ENCODE measurements around the gene EID3. TPM values are rescaled to one million over a fixed set of nuclear protein-coding genes. Genes with fewer than 3 reads are reported as not detected.

EID3 gene
- total RNA-seq, 1 experiment from 2014 or later, result 3.0 TPM

DNA sequence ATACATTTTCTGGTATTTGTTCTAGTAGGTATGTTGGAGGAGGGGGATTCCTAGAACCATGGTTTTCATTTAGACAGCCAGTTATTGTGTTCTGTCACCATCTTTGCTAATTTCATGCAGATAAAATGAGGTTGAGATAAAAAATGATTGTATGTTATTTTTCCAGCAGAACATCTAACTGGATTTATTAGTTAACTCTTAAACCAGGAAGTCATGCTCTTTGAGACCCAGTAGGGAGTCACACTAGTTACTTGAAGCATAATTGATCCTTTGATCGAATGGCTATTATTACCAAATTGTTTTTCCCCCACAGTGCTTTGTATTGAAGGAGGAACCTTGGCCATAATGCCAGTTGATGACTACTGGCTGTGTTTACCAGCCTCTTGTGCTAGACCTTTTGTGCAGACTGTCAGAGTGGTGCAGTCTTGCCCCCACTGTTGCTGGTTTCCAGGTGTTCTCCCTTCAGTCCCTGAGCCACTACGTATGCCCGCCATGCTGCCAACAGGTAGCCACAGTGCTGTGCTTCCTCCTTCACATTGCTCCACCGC, 6.0 kb downstream of the EID3 start:
- H3K9ac ChIP-seq (ENCODE audit: low read length), result no peak overlapping the region
- H3K36me3 ChIP-seq (ENCODE audit: control insufficient read depth in 1 of 2, insufficient read depth in 2 of 2, low read length in 2 of 2), result peaks cover 34 to 69% of the 10 kb centered on the region in 2 experiments
- peaks cover 100% of the 10 kb centered on the region for H3K79me2 ChIP-seq (ENCODE audit: insufficient read depth, low read length)
- H3K4me3 ChIP-seq (replicated peaks in 1 of 2; ENCODE audit: low read depth in 1 of 2, low read length in 2 of 2), result no peak overlapping the region
- H4K20me1 ChIP-seq (ENCODE audit: insufficient read depth), result peaks cover 48% of the 10 kb centered on the region; the same call in 1 of the 2 replicates
- no peak for DNase-seq (ENCODE audit: low read depth, low spot score)
- ATAC-seq, result no peak
- ChIA-PET CTCF (no interaction called here), POLR2A (no interaction called here), RAD21 (ENCODE audit: low non-redundant PET in 1 of 2, low total read pairs in 2 of 2, uncharacterized antibody in 2 of 2, unreplicated experiment in 2 of 2) (no interaction called here)
- H3K4me1 ChIP-seq (ENCODE audit: control insufficient read depth in 1 of 2, insufficient read depth in 2 of 2, low read length in 2 of 2), result peaks cover 0 to 42% of the 10 kb centered on the region in 2 experiments; a peak in 3 of 4 replicates
- no peaks in the 10 kb centered on the region for H3K9me2 ChIP-seq (ENCODE audit: insufficient read depth)
- H3K27me3 ChIP-seq (ENCODE audit: insufficient read depth, low read length), result no peaks in the 10 kb centered on the region
- H3K27ac ChIP-seq (ENCODE audit: low read depth, low read length), result no peak overlapping the region
- TF ChIP-seq POLR2A (IDR thresholded peaks at IDR 0.05; ENCODE audit: borderline replicate concordance, extremely low read depth, insufficient read depth, insufficient read length) (no peak), EZH2 (IDR thresholded peaks at IDR 0.05) (no peak), EZH2phosphoT487 (IDR thresholded peaks at IDR 0.05; ENCODE audit: borderline replicate concordance) (no peak), TCF7L2 (IDR thresholded peaks at IDR 0.05; ENCODE audit: borderline replicate concordance, extremely low read depth, insufficient read depth, insufficient read length) (no peak), JUND (IDR thresholded peaks at IDR 0.05) (no peak), ELF1 (IDR thresholded peaks at IDR 0.05; ENCODE audit: borderline replicate concordance, low read depth) (no peak), SIN3A (IDR thresholded peaks at IDR 0.05; ENCODE audit: low read depth) (no peak), CBX3 (IDR thresholded peaks at IDR 0.05; ENCODE audit: low read depth) (no peak), ZFX (IDR thresholded peaks at IDR 0.05) (no peak), RAD21 (IDR thresholded peaks at IDR 0.05; ENCODE audit: low read depth) (no peak), POLR2AphosphoS5 (IDR thresholded peaks at IDR 0.05; ENCODE audit: low read depth, low read length) (no peak; the same call in 1 of the 2 replicates), YY1 (IDR thresholded peaks at IDR 0.05; ENCODE audit: extremely low read depth, insufficient replicate concordance, low read depth, low read length) (no peak), ZNF274 (IDR thresholded peaks at IDR 0.05; ENCODE audit: low read depth, low read length) (no peak)
- TF ChIP-seq, protein P1, sequence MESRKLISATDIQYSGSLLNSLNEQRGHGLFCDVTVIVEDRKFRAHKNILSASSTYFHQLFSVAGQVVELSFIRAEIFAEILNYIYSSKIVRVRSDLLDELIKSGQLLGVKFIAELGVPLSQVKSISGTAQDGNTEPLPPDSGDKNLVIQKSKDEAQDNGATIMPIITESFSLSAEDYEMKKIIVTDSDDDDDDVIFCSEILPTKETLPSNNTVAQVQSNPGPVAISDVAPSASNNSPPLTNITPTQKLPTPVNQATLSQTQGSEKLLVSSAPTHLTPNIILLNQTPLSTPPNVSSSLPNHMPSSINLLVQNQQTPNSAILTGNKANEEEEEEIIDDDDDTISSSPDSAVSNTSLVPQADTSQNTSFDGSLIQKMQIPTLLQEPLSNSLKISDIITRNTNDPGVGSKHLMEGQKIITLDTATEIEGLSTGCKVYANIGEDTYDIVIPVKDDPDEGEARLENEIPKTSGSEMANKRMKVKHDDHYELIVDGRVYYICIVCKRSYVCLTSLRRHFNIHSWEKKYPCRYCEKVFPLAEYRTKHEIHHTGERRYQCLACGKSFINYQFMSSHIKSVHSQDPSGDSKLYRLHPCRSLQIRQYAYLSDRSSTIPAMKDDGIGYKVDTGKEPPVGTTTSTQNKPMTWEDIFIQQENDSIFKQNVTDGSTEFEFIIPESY (IDR thresholded peaks at IDR 0.05; ENCODE audit: extremely low read depth, insufficient replicate concordance, low read length), result no peak
- TF ChIP-seq, protein P2, sequence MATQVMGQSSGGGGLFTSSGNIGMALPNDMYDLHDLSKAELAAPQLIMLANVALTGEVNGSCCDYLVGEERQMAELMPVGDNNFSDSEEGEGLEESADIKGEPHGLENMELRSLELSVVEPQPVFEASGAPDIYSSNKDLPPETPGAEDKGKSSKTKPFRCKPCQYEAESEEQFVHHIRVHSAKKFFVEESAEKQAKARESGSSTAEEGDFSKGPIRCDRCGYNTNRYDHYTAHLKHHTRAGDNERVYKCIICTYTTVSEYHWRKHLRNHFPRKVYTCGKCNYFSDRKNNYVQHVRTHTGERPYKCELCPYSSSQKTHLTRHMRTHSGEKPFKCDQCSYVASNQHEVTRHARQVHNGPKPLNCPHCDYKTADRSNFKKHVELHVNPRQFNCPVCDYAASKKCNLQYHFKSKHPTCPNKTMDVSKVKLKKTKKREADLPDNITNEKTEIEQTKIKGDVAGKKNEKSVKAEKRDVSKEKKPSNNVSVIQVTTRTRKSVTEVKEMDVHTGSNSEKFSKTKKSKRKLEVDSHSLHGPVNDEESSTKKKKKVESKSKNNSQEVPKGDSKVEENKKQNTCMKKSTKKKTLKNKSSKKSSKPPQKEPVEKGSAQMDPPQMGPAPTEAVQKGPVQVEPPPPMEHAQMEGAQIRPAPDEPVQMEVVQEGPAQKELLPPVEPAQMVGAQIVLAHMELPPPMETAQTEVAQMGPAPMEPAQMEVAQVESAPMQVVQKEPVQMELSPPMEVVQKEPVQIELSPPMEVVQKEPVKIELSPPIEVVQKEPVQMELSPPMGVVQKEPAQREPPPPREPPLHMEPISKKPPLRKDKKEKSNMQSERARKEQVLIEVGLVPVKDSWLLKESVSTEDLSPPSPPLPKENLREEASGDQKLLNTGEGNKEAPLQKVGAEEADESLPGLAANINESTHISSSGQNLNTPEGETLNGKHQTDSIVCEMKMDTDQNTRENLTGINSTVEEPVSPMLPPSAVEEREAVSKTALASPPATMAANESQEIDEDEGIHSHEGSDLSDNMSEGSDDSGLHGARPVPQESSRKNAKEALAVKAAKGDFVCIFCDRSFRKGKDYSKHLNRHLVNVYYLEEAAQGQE (IDR thresholded peaks at IDR 0.05; ENCODE audit: low read depth), result no peak
- TF ChIP-seq, protein P3, sequence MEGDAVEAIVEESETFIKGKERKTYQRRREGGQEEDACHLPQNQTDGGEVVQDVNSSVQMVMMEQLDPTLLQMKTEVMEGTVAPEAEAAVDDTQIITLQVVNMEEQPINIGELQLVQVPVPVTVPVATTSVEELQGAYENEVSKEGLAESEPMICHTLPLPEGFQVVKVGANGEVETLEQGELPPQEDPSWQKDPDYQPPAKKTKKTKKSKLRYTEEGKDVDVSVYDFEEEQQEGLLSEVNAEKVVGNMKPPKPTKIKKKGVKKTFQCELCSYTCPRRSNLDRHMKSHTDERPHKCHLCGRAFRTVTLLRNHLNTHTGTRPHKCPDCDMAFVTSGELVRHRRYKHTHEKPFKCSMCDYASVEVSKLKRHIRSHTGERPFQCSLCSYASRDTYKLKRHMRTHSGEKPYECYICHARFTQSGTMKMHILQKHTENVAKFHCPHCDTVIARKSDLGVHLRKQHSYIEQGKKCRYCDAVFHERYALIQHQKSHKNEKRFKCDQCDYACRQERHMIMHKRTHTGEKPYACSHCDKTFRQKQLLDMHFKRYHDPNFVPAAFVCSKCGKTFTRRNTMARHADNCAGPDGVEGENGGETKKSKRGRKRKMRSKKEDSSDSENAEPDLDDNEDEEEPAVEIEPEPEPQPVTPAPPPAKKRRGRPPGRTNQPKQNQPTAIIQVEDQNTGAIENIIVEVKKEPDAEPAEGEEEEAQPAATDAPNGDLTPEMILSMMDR (IDR thresholded peaks at IDR 0.05 in 2 of 3, conservative IDR thresholded peaks at IDR 0.05 in 1 of 3; ENCODE audit: borderline replicate concordance in 1 of 3, insufficient read depth in 1 of 3, low read depth in 2 of 3, low read length in 2 of 3), result no peak
- H3K4me2 ChIP-seq (ENCODE audit: low read length), result no peak overlapping the region
- intact Hi-C loops (cut with micrococcal nuclease), result no loop called here
- no TSS peak for BruUV-seq (replicated peaks)
- no peaks in the 10 kb centered on the region for H3K9me3 ChIP-seq (ENCODE audit: control insufficient read depth in 1 of 2, insufficient read depth in 1 of 2, low read depth in 1 of 2, low read length in 2 of 2)
- H2AFZ ChIP-seq (ENCODE audit: low read depth, low read length, poor library complexity, severe bottlenecking), result no peak overlapping the region
